Subcutaneous abdominal adipose tissue (tissue), 5 donors: Measurements from ENCODE around the gene SCGB2A2.

Experiments used
- H3K27ac ChIP-seq: one replicate; pipeline ENCODE4 v1.7.0; 2013; ENCODE audit warnings: low read depth, mild to moderate bottlenecking, inconsistent platforms, low read length, moderate library complexity
- H3K27me3 ChIP-seq, 5 donors: one replicate each; pipeline ENCODE4 v1.7.0; 2013; ENCODE audit warnings: low read length in 5 of 5, inconsistent platforms in 1 of 5; ENCODE audit not compliant: control insufficient read depth in 5 of 5, insufficient read depth in 4 of 5
- H3K36me3 ChIP-seq, 5 donors: one replicate each; pipeline ENCODE4 v1.7.0; 2013; ENCODE audit warnings: low read length in 5 of 5; ENCODE audit not compliant: control insufficient read depth in 5 of 5, insufficient read depth in 5 of 5
- H3K4me1 ChIP-seq, 5 donors: one replicate each; pipeline ENCODE4 v1.7.0; 2013; ENCODE audit warnings: low read length in 5 of 5, mild to moderate bottlenecking in 3 of 5, moderate library complexity in 1 of 5; ENCODE audit not compliant: control insufficient read depth in 5 of 5, insufficient read depth in 5 of 5
- H3K4me3 ChIP-seq, 5 donors: one replicate each; pipeline ENCODE4 v1.7.0; 2013; ENCODE audit warnings: low read length in 5 of 5, low read depth in 1 of 5
- H3K9ac ChIP-seq, 5 donors: one replicate each; pipeline ENCODE4 v1.7.0; 2013; ENCODE audit warnings: low read length in 5 of 5, mild to moderate bottlenecking in 4 of 5, moderate library complexity in 3 of 5
- H3K9me3 ChIP-seq, 5 donors: one replicate each; pipeline ENCODE4 v1.7.0; 2013; ENCODE audit warnings: low read length in 5 of 5; ENCODE audit not compliant: control insufficient read depth in 5 of 5
- donor health status: healthy.
- donor health status: healthy.
- donor health status: healthy.
- donor health status: healthy.
- donor health status: healthy.

The SCGB2A2 gene

DNA sequence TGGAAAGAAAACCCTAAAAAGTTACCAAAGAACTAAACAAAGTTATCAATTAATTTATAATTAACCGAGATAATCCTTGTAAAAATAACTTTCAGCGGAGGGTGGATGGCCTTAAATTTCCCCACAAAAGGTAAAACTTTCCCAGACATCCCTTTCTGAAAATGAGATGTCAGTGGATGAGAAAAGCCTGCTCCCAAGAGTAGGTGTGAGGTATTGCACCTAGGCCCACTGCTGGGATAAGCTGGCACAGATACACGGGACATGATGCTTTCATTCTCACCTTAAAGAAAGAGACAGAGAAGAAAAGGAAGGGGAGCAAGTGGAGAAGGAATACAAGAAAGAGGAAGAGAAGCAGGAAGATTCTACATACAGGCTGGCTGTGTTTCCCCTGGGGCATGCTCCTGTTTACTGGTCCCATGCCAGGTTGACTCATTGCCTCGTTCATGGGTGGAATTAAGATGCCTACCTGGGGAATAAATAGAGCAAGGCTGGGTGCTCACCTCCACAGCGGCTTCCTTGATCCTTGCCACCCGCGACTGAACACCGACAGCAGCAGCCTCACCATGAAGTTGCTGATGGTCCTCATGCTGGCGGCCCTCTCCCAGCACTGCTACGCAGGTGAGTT lies at the start of gene SCGB2A2:
Gene SCGB2A2, plus strand, starts transcription at position 505 of the 625 bp plus-strand sequence. Its CDS starts 59 bp downstream, at position 564.
- no peaks in the 10 kb centered on the region for H3K4me1 ChIP-seq
- H3K4me3 ChIP-seq, result no peak within 1 kb of the TSS
- no peaks in the 10 kb centered on the region for H3K36me3 ChIP-seq
- H3K9ac ChIP-seq, result no peak within 1 kb of the TSS
- H3K27me3 ChIP-seq, result peaks cover 0 to 8% (median 3%) of the 10 kb centered on the region in 5 donors
- no peak within 1 kb of the TSS for H3K27ac ChIP-seq
- H3K9me3 ChIP-seq, result no peaks in the 10 kb centered on the region

DNA sequence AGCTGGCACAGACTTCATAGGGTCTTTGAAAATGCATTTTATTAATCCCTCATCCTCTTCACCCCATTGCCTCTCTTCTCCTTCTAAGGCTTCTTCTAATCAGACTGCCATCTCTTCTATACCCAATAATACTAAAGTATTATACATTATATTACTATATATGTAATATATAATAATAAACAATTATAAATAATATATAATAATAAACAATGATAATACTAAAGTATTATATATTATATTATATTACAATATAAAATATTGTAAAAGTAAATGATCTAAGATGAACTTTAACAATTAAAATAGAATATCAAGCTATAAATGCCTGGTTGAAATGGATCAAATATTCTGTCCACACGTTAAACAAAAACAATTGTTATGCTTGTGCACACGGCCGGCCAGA lies 48.5 kb upstream of the SCGB2A2 start:
- H3K9ac ChIP-seq, result no peak overlapping the region
- H3K4me1 ChIP-seq, result no peaks in the 10 kb centered on the region
- no peak overlapping the region for H3K4me3 ChIP-seq
- H3K27ac ChIP-seq, result no peak overlapping the region
- no peaks in the 10 kb centered on the region for H3K36me3 ChIP-seq
- H3K9me3 ChIP-seq, result peaks cover 14 to 36% (median 23%) of the 10 kb centered on the region in 5 donors
- no peaks in the 10 kb centered on the region for H3K27me3 ChIP-seq

DNA sequence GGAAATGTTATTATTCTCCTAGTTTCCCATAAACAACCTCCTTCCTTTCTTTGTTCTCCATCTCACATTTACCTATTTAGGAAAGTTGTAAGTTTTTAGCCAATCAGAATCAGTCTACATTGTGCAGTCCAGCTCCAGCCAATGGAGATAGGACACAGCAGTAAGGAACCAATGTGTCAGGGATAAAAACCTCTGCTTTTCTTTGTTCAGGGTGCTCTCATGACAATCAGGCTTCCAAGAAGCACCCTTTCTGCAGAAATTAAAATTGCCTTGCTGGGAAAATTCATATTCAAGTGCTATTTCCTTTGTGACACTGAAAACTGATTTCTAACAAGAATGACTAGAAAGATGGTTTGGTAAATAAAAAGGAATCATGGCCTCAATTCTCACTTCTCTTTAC lies 46.9 kb upstream of the SCGB2A2 start:
- Histone ChIP-seq H3K27me3 (no peaks in the 10 kb centered on the region), H3K4me3 (no peak overlapping the region), H3K36me3 (no peaks in the 10 kb centered on the region), H3K27ac (no peak overlapping the region), H3K9ac (no peak overlapping the region), H3K9me3 (peaks cover 14 to 36% (median 23%) of the 10 kb centered on the region in 5 donors), H3K4me1 (no peaks in the 10 kb centered on the region)

DNA sequence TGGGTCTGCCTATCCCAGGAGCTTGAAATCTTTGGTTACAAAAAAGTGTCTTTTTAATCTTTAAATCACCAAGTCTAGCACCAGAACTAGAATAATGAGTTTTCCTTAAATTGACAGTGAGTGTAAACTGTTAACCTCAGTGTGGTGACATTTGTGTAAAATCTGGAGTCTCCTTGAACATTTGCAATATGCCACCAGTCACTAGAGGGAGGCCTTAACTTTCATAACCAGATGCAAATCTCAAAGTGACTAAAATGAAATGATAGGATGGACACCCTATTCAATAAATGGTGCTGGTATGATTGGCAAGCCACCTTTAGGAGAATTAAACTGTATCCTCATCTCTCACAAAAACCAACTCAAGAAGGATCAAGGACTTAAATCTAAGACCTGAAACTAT lies 36.2 kb upstream of the SCGB2A2 start:
- peaks cover 0 to 7% (median 3%) of the 10 kb centered on the region in 5 donors for H3K27me3 ChIP-seq

DNA sequence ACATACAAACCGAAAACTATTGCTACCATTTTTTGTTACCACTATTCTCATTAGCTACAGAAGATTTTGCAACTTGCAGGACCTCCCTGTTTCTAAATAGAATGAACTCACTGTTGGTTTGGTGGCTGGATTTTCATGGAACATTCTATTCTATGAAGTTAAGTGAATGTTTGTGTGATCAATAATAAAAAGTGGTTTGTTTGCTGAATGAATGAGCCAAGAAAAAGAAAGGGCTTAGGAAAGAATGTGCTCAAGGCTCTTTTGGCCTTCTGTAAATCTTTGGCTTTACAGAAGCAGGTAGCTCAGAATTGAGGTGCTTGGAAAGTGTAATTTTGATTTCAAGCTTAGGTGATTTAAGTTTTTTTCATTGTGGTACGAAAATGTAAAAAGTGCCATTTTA lies 33.8 kb upstream of the SCGB2A2 start:
- H3K4me1 ChIP-seq, result no peaks in the 10 kb centered on the region
- H3K27me3 ChIP-seq, result peaks cover 0 to 8% (median 3%) of the 10 kb centered on the region in 5 donors
- no peak overlapping the region for H3K27ac ChIP-seq
- H3K9me3 ChIP-seq, result no peaks in the 10 kb centered on the region
- H3K36me3 ChIP-seq, result no peaks in the 10 kb centered on the region
- H3K9ac ChIP-seq, result no peak overlapping the region
- H3K4me3 ChIP-seq, result no peak overlapping the region

More for the DNA sequence above, 36.2 kb upstream of the SCGB2A2 start:
- Histone ChIP-seq H3K27ac (no peak overlapping the region), H3K9ac (no peak overlapping the region), H3K4me3 (no peak overlapping the region), H3K4me1 (no peaks in the 10 kb centered on the region), H3K9me3 (no peaks in the 10 kb centered on the region), H3K36me3 (no peaks in the 10 kb centered on the region)

DNA sequence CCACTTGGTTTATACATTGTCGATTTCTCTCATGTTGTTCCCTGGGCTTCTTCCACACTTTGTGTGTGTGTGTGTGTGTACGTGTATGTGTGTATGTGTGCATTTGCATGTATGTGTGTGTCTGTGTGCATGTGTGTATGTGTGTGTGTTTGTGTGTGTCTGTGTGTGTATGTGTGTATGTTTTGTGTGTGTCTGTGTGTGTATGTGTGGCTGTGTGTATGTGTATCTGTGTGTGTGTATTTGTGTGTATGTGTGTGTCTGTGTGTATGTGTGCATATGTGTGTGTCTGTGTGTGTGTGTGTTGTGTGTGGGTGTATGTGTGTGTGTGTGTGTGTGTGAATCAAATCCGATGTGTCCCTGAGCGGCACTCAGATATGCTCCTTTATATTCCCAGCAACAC lies 32.5 kb upstream of the SCGB2A2 start:
- Histone ChIP-seq H3K27ac (no peak overlapping the region), H3K9me3 (no peaks in the 10 kb centered on the region), H3K36me3 (no peaks in the 10 kb centered on the region), H3K4me1 (no peaks in the 10 kb centered on the region), H3K4me3 (no peak overlapping the region), H3K27me3 (peaks cover 2 to 14% (median 11%) of the 10 kb centered on the region in 5 donors), H3K9ac (no peak overlapping the region)

DNA sequence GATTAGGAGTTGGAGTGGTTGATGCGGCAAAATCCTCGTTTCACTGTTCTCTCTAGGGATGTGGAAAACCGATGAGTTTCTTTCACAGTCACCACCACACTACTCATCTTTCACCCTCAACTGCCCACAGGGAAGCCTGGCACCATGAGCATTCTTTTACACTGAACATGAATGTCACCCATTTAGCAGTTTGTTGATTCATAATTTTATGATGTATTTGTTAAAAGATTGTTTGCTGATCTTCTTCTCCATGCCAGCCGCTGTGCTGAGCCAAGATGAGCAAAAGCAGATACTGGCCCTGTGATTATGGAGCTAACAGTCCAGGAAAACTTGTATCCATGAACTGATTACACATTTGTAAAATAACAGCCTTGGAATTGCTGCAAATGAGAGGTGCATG lies 31.8 kb upstream of the SCGB2A2 start:
- H3K9me3 ChIP-seq, result no peaks in the 10 kb centered on the region
- no peaks in the 10 kb centered on the region for H3K36me3 ChIP-seq
- no peak overlapping the region for H3K9ac ChIP-seq
- H3K4me3 ChIP-seq, result no peak overlapping the region
- peaks cover 2 to 17% (median 8%) of the 10 kb centered on the region in 5 donors for H3K27me3 ChIP-seq
- H3K4me1 ChIP-seq, result no peaks in the 10 kb centered on the region
- no peak overlapping the region for H3K27ac ChIP-seq

DNA sequence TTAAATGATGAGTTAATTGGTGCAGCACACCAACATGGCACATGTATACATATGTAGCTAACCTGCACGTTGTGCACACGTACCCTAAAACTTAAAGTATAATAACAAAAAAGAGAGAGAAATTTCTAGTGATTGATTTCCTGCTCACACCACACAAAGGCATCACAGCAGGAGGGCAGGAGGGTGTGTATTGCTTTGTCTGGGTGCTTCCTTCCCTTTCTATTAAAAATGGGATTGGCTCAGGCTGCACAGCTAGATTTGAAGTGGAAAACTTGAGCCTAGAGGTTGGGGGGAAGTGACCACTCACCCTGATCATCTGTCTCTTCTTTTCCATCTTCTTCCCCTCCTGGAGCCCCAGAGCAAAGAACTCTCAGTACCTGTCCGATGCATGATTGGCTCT lies 28.9 kb upstream of the SCGB2A2 start:
- Histone ChIP-seq H3K9ac (no peak overlapping the region), H3K36me3 (no peaks in the 10 kb centered on the region), H3K27me3 (peaks cover 1 to 23% (median 11%) of the 10 kb centered on the region in 5 donors)

DNA sequence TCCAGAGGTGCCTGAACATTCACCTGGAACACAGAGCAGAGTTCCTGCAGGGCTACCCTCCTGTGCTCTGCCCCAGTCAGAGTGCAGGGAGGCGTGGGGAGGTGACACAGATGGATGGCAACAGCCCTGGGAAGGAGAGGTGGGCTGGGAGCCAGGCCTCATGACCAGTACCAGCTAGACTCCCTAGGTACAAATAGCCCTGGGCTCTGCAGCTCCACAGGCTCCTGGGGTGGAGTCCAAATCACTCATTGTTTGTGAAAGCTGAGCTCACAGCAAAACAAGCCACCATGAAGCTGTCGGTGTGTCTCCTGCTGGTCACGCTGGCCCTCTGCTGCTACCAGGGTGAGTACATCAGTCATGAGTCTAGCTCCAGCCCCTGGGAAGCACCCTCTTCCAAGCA lies 27.9 kb upstream of the SCGB2A2 start, which contains the start of gene SCGB1D2:
Gene SCGB1D2, plus strand, starts transcription at position 219 of the 400 bp plus-strand sequence. Its CDS starts 69 bp downstream, at position 288.
- Histone ChIP-seq H3K9me3 (no peaks in the 10 kb centered on the region), H3K27me3 (peaks cover 4 to 23% (median 11%) of the 10 kb centered on the region in 5 donors), H3K9ac (no peak within 1 kb of the TSS), H3K4me3 (no peak within 1 kb of the TSS), H3K36me3 (no peaks in the 10 kb centered on the region), H3K4me1 (no peaks in the 10 kb centered on the region), H3K27ac (no peak within 1 kb of the TSS)

More for the DNA sequence above, 28.9 kb upstream of the SCGB2A2 start:
- Histone ChIP-seq H3K27ac (no peak overlapping the region), H3K4me1 (no peaks in the 10 kb centered on the region), H3K9me3 (no peaks in the 10 kb centered on the region), H3K4me3 (no peak overlapping the region)

DNA sequence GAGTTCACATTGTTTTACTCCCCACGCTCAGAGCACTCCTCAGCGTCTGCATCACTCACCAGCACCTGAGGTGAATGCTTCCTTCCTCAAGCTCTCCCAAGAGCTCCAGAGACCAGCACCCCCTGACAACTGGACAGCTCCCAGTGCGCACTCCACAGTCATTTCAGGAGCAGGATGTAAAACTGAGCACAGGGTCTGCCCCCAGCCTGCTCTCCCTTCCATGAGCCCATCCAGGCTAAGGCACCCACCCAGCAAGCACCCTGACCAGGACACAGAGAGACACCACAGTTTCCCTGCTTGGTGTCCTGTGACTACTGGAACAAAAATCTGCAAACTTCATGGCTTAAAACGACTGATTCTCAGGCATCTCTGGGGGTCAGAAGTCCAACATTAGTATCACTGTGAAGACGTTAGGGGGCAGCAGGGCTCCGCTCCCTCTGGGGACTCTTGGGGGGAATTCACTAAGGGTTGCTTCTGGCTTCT lies 24.6 kb upstream of the SCGB2A2 start:
- no peak overlapping the region for H3K27ac ChIP-seq
- H3K4me3 ChIP-seq, result no peak overlapping the region
- peaks cover 4 to 17% (median 10%) of the 10 kb centered on the region in 5 donors for H3K27me3 ChIP-seq
- H3K9me3 ChIP-seq, result peaks cover under 1 to 4% (median 4%) of the 10 kb centered on the region in 5 donors
- no peak overlapping the region for H3K9ac ChIP-seq
- H3K4me1 ChIP-seq, result no peaks in the 10 kb centered on the region
- no peaks in the 10 kb centered on the region for H3K36me3 ChIP-seq
